DMS53 treated with DMSO at 0.1 percent for 48 hours (cell line): ENCODE data around the gene NGB.
"Not testable (repeated sequence)": the region's sequence is repeated elsewhere in the genome, so short reads cannot be mapped to it uniquely, and the experiment has no call there.

Source experiments
- DNase-seq: peaks from one replicate; lab custom pipeline; 2025; ENCODE audit not compliant: unreplicated experiment; lab: John Stamatoyannopoulos, UW

The NGB gene

DNA sequence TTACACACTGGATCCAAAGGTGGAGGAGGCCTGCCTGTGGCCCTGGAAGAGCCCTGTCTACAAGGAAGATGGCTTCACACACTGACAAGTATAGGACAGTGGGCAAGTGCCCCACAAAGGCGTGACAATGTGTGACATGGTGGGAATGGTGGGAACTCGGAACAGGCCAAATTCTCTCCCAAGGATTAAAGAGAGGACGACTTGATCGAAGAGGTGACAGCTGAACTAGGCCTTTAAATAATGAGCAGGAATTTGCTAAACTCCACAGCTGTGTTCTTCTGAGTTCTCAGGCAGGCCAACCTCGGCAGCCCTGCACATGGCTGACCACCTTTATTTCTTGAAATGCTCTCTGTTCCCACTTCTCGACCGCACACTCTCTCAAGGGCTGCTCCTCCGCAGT, 25.9 kb upstream of the NGB start:
- no peak for DNase-seq

DNA sequence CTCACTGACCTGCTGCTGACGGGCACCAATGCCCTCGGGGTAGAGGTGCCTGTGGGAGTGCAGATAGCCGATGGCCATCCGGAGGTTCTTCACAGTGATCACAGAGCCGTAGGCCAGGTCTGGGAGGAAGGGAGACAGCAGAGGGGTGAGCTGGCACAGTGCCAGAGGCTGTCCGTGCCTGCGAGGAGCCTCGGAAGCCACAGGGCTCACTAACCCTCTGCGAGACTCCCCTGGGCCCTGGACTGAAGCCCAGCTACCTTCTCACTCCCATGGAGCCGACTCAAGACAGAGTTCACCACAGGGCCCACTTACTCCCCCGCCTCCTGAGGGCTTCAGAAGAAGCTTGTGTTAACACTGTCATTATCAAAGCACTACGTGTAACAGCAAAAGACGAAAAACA, 25.1 kb upstream of the NGB start:
- no peak for DNase-seq

DNA sequence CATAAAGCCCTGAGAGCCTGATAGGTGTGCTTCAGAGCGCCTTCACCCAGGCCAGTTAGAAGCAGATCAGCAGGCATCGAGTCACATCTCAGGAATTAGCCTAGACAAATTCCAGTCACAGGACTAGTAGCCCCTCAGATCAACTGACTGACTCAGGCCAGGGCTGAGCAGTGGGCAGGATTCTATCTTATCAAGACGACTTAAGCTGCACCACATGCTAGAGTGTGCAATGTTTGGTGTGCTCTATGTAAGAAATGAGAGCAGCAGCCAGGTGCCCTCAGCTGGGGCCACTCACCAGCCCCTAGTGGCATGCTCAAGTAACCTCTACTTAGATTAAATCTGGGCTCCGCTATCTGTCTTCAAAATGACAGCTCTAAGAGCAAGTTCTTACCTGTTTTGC, 19.7 kb upstream of the NGB start:
- no peak for DNase-seq

DNA sequence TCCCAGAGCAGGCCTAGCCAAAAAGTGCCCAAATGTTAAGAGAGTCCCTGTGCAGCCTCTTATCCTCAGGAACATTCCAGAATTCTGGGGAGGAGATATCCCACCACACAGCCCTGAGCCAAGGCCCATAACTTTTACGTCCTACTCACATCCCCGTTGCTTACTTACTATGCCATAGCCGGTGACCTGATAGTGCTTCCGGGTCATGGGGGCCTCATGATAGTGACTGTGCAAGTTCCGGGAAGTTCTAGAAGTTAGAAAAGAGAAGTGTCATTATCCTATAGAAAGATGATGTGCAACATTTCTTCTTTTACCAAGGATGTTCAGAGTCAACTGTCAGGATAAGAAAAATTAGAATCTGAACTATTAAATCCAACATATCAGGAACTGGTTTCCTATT, 15.6 kb upstream of the NGB start:
- no peak for DNase-seq

DNA sequence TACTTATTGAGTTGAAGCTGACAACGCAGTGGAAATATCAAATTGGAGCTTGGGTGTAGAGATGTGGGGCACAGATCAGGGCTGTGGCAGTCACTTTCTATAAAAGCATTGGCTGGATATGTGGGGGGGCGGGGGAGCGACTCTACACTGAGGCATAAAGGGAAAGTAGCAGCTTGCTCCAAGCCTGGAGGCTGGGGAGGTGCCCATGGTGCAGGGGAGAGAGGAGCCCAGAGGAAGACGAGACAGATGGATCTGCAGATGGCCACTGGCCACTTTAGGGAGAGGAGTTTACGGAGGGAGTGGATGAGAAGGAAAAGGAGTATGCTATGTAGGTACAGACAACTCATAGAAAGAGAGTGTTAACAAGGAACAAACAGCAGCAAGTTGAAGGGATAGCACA, 13.5 kb upstream of the NGB start:
- no peak for DNase-seq

DNA sequence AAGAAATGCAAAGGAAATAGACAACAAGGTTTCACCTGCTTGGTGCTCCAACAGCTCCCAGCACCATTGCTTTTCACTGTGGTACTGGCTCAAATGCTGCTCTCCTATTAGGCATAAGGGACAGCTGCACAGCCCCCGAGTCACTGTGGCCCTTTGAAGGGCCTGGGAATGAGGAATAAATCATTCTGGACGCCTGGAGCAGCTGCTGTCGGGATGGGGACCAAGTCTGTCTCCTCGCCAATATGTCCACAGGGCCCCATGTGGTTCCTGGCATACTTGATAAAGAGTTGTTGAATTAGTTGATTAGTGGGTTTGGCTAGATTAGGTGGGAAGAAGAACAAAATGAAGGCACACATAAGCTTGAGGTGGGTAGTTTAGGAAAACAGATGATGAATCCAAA, 13.1 kb upstream of the NGB start:
- no peak for DNase-seq

DNA sequence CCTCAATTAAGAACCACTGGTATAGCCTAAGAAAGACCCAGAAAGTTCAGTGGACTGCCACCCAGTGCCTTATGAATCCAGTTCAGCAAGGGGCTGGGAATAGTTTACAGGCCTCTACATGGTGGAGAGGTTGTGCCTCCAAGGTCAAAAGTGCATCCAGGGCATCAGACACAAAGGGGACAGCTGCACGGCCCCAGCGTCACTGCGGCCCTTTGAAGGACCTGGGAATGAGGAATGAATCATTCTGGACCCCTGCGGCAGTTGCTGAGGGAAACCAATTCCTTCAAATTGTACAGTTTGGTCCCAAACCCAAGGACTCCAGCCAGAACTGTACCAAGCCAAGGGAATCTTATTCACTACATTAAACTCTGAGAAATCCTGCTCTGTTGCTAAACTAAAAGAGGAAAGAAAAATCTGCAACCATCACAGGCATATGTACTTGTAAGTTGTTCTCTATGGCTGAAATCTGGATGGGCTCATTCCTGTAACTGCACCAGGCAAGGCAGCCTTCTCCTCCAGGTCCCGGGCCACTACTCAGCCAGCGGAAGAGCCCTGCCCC, 10.9 kb upstream of the NGB start:
- DNase-seq: no peak

DNA sequence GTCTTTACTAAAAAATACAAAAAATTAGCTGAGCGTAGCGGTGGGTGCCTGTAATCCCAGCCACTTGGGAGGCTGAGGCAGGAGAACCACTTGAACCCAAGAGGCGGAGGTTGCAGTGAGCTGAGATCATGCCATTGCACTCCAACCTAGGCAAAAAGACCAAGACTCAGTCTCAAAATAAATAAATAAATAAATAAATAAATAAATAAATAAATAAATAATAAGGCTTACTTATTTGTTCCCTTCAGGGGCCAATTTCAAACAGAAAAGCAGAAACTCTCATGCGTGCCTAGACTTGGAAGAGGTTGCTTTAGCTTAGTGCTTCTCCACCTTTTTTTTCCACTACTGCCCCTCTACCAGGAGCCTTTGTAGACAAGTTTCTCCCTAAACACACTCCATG, 9.9 kb upstream of the NGB start:
- not testable (repeated sequence) for DNase-seq

DNA sequence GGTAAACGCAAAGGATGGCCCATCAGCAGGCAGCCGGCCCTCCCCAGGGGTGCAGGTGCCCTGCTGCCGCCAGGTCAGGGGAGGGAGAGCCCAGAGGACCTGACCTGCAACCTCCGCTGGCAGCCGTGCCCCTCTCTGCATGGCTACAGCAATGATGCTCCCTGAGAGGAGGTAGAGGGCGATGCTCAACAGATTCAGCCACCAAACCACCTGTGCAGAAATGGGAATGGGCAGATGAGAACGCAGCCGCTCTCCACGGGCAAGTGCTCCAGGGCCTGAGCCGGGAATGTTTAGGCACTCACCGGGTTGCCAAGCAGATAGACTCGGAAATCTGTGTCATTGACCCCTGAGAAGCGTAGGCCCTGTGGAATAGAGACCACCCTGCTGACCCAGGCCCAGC, 8.7 kb upstream of the NGB start:
- no peak for DNase-seq

DNA sequence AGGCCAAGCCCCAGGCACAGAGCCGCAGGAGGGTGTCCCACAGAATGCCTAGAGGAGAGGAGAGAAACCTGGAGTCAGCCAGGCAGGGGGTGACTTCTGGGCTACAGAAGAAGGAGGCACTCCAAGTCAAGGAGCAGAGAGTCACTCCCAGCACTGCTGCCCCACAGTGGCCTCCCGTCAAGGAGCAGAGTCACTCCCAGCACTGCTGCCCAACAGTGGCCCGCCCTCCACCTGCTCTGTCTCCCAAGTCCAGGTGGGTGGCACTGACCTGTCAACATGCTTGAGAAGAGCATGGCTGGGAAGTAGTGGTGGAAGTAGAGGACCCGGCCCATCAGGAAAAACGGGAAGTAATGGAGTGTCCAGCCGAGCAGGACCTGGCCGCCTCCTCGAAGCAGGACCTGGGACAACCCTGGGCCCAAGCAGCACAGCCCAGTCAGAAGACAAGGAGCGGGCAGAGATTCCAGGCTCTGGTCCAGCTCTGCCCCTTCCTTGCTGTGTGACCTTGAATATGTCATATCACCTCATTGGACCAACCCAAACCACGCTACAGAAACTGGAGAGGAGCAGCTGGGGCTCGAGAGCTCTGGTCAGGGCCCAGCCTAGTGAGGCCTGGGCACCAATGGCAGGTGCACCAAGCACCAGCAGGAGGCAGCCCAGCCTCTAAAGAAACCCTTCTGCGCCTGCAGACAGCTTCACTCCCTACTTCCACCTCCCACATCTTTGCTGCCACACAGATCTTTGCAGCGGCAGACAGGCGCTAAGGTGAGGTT, 7.6 kb upstream of the NGB start:
- DNase-seq: no peak

DNA sequence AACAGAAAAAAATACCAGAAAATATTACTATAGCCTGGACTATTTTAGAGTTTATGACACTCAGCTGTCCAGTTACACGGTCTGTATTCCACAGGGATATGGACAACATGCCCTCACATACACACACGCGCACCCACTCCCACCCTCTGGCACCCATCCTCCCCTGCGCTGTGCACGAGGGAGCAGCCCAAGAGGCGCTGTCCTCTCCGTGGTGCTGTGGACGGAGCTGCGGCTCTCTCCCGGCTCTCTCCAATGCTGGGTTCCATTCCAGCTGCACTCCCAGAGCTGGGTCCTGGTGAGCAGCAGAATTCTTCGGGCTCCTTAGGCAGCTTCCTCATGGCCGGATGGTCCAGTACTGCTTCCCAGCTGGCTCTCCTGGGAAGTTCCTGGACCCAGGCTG, 6.0 kb upstream of the NGB start:
- no peak for DNase-seq

DNA sequence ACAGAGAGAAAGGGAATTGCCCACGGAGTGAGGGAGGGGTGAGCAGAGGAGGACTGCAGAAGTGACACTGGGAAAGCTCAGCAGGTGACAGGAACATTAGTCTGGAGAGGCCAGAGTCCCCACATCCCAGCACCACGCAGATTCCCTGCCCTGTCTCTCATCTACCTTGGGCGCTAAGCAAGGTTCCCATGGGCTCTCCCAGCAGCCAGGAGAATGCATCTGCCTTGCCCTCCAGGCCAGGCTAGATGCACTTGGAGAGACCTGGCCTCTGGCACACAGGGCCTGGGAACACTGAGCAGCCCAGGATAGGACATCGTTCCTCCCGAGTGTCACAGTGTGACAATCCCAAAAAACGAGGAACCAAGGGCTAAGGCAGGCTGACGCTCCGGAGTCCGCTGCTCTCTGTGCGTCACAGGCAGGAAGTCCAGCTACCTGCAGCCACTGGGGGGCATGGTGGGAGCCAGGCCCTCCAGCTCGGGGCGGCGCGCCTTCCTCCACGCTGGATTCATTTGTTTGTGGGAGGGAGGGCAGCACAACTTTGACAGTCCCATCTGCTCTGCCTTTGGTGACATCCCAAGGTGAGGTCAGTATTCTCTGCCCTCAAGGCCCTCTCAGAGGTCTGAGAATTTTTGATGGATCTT, 5.4 kb upstream of the NGB start:
- no peak for DNase-seq

DNA sequence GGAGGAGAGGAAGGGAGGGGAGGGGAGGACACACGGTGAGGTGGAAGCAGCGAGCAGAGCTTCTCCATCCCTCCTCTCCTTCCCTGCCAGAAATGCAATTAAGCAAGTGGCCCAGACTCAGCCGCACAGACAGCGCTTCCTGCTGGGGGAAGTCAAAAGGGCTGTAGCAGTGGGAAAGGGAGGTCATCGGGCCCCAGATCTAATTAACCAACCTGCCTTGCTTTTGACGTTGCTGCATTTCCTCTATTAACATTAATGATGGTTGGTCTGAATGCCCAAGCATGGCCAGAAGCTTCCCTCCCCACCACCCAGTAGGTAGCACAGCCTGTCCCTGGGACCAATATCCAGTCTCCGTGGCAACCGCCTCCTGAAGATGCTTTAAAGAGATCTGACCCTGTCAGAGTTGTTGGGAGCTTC, 4.6 kb upstream of the NGB start:
- no peak for DNase-seq

DNA sequence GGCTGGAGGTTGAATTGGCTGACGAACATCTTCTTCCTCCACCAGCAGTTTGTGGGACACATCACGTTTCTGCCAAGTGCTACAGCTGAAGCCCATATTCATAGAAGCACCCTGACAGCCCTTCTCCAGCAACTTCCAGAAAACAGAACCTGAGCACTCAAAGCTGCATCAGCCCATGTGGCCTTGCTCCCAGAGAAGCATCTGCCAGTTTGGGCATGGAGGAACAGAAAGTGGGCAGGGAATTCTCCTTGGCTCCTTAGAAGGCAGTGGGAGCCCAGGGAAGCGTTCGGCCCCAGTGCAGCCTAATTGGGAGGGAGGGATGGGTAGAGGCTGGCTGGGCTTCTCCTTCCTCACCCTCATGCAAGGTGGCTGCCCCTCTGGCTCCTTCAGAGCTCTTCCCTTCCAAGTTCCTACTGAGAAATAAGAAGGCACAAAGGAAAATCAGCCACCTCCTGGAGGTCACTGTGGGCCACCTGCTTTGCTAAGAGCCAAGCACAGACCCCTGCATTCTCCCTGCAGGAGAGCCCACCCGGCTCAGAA, 4.1 kb upstream of the NGB start:
- DNase-seq: no peak

DNA sequence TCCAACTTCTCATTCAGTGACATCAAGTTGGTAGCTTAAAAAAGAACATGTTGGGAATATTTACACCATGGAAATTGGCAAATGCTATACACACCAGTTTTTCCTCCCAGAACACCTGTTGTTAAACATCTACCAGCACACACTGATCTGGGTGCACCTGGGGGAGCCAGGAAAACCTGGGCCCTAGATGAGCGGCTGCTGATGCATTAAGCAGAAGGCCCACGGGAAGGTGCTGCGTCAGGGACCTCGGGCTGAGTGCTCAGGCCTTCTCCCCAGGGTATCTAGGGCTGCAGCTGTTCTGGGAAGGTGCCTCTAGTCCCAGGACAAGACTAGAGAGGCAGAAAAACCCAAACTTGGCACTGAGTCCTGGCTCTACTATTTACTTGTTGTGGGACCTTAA, 2.8 kb upstream of the NGB start:
- no peak for DNase-seq

DNA sequence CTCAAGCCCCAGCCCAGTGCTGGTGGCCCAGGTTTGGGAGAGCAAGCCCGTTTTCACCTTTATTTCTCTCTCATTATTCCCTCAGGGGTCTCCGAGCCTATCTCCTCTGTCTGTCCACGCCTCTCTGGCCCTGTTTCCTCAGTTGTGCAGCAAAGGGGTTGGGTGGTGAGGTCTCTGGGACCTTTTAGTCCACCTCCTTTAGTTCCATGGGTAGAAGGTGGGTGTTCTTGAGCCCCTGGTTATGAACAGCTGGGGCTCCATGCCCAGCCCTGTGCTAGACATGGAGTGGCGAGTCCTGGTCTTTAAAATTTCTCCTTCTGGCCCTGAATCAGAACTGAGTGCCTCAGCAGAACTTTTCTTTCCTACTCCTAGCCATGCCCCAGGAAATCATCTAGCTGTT, 1.3 kb upstream of the NGB start:
- no peak for DNase-seq

DNA sequence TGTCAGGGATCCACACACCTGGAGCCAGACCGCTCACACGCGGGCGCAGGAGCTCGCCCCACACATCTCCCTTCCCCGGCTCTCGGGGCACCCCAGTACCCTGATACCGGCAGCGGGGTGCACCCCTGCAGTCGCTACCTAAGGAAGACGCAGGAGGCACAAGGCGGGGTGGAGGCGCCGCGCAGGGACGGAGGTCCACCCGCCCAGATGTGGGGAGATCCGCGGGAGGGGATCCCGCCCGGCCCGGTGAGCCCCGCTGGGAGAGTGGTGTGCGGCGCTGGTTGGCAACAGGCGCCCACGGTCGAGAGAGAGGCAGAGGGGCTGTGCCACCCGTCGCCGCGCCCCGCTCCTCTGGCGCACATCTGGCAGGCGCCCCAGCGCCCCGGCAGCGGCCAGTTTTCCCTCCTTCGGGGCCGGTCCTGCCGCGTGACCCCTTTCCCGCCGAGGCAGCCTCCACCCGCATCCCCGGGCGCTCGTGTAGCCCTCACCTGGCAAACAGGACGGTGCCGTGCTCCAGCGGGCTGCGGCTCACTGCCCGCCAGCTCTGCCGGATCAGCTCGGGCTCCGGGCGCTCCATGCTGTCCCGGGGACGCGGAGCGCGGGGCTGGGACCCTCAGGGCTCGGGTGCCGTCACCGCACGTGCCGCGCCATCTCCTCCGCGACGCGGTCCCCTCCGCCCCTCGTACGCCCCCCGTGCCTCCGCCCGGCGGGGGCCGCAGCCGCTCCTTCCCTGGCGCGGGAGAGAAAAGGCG, 469 bp downstream of the NGB start:
- DNase-seq: no peak

DNA sequence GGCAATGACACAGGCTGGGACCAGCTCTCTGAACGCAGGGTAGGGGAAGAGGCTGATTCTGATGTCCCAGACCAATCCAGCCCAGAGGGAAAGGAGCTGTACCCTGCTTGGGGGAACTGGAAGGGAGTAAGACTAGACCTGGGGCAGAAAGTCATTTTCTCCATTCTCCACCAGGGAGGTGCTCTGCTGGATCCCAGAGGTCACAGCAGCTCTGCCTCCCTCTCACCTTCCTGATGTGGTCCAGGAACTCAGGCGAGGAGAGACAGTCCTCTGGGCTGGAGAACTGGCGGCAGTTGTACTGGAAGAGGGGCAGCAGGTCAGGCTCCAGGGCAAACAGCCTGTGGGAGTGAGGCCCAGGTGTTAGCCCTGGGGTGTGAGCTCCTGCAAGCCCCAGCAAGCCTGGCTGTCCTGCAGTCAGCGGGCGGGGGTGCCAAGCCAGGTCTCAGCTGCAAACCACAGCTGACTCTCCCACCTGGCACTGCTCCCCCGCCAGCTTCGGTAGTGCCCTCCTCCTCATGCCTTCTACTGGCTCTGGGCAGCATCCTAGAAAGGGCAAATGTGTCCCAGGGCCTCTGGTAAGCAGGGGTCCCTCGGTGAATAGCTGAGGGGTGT, 1.9 kb downstream of the NGB start:
- DNase-seq: peak; percentile 18

DNA sequence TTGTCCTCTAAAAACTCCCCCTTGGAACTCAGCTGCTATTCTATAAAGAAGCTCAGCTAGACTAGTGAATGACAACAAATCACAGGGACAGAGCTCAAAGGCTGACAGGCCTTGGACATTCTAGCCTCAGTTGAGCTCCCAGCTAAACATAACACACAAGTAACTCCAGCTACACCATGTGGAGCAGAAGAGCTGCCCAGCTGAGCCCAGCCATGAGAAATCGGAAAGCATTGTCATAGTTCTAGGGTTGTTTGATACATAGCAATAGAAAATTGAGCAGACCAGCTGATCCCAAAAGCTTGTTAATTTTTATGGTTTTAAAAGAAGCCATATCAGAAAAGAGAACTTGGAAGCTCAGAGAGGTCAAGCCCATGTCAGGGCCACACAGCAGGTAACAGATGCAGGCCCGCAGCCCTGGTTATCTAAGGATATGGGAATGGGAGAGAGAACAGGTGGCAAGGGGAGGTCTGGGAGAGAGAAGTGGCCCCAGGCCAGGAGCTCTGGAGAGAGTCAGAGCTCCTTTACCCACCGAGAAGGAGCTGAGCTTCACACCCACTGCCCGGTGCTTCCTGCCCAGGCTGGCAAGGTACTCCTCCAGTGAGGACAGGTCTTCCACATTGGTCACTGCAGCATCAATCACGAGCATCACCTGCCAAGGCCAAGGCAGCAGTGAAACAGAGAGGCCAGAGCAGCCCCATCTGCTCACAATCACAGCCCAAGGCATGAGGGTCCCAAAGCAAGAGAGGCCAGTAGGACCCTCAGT, 2.9 kb downstream of the NGB start:
- DNase-seq: no peak

DNA sequence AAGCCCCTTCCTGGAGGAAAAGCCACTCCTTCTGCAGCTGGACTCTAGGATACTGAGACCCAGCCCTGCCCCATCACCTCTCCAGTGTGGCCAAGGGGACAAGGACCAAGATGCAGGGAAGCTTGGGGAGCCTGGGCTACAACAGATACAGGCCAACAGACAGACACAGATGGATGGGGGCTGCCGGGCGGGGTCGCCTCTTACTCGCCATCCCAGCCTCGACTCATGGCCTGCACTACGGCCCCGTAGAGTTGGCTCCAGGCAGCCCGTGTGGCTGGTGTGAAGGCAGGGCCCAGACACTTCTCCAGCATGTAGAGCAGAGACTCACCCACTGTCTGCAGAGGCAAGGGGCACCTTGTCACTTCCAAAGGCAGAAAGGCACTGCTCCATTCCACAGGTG, 4.7 kb downstream of the NGB start:
- no peak for DNase-seq
